Measurements from ENCODE around the gene DNAJC9.

The DNAJC9 gene

GRCh38 chr10:73218431-73219191, 28.4 kb downstream of the DNAJC9 start:
- Histone ChIP-seq H3K4me3 (ENCODE audit: low read depth, low read length) (no peak overlapping the region), H3K4me1 (ENCODE audit: control insufficient read depth, insufficient read depth, low read length) (no peaks in the 10 kb centered on the region), H3K36me3 (ENCODE audit: control insufficient read depth in 2 of 2, insufficient read depth in 1 of 2, low read length in 2 of 2) (peaks cover 7 to 18% of the 10 kb centered on the region in 2 experiments; a peak in 2 of 3 replicates), H3K9me3 (ENCODE audit: control insufficient read depth, insufficient read depth, low read depth, low read length) (no peaks in the 10 kb centered on the region), H3K27ac (ENCODE audit: extremely low read depth, low read depth, low read length) (no peak overlapping the region)
- TF ChIP-seq ZNF785 (tag by site-specific recombination; IDR thresholded peaks at IDR 0.05) (no peak), ZNF654 (tag by site-specific recombination; IDR thresholded peaks at IDR 0.05; ENCODE audit: low read depth) (peak; percentile 8; the same call in 1 of the 2 replicates), PRDM1 (tag by site-specific recombination; IDR thresholded peaks at IDR 0.05) (0 out of 2 replicates have a peak, but pooled peaks have one; percentile 31)
- CTCF ChIA-PET: interaction anchor here (0.7 to 1.8 kb wide), 10 partner anchors 9 to 853 kb away, joined by 3 to 8 read pairs (median 4); partner anchors contain the start of gene P4HA1
- POLR2A ChIA-PET: no interaction called here

DNA sequence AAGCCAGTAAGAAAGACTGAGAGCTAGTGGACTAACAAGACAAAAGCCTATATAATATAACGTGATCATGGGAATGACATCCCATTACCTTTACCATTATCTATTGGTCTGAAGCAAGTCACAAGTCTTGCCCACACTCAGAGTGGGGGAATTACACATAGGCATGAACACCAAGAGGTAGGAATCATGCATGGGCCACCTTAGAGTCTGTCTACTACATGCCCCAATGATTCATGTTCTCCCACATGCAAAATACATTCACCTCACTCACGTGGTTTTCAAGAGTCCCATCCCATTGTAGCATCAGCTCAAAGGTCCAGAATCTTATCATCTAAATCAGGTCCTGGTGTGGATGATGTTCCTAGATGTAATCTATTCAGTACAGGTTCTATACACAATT, 29.4 kb downstream of the DNAJC9 start:
- H3K36me3 ChIP-seq (ENCODE audit: control insufficient read depth in 2 of 2, insufficient read depth in 1 of 2, low read length in 2 of 2): peaks cover 7 to 18% of the 10 kb centered on the region in 2 experiments; a peak in 2 of 3 replicates
- TF ChIP-seq OSR2 (tag by site-specific recombination; IDR thresholded peaks at IDR 0.05) (no peak), ZNF521 (tag by site-specific recombination; IDR thresholded peaks at IDR 0.05) (no peak)
- H3K4me1 ChIP-seq (ENCODE audit: control insufficient read depth, insufficient read depth, low read length): no peaks in the 10 kb centered on the region
- ChIA-PET POLR2A (interaction anchor here (0.7 kb wide), 1 partner anchor 49 kb away, joined by 3 read pairs; no protein-coding TSS in a partner anchor), CTCF (interaction anchor here (0.7 to 1.8 kb wide), 3 partner anchors 11 to 49 kb away, joined by 3 to 8 read pairs (median 4); no protein-coding TSS in a partner anchor)
- H3K4me3 ChIP-seq (ENCODE audit: low read depth, low read length): no peak overlapping the region
- no peaks in the 10 kb centered on the region for H3K9me3 ChIP-seq (ENCODE audit: control insufficient read depth, insufficient read depth, low read depth, low read length)
- H3K27ac ChIP-seq (ENCODE audit: extremely low read depth, low read depth, low read length): no peak overlapping the region

DNA sequence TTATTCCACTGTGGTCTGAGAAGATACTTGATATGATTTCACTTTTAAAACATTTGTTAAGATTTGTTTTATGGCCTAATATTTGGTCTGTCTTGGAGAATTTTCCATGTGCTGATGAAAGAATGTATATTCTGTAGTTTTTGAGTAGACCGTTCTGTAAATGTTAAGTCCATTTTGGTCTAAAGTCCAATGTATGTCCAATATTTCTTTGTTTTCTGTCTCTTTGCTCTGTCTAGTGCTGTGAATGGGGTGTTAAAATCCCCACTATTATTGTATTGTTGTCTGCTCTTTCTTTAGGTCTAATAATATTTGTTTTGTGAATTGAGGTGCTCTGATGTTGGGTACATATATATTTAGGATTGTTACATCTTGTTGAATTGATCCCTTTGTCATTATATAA, 31.3 kb downstream of the DNAJC9 start:
- POLR2A ChIA-PET: no interaction called here
- H3K9me3 ChIP-seq (ENCODE audit: control insufficient read depth, insufficient read depth, low read depth, low read length): no peaks in the 10 kb centered on the region

More for the DNA sequence above, 31.3 kb downstream of the DNAJC9 start:
- TF ChIP-seq RBAK (tag by site-specific recombination; IDR thresholded peaks at IDR 0.05): no peak
- TF ChIP-seq ZNF433 (tag by site-specific recombination; IDR thresholded peaks at IDR 0.05; ENCODE audit: low read depth): no peak
- no peak for TF ChIP-seq ZNF561 (tag by site-specific recombination; IDR thresholded peaks at IDR 0.05; ENCODE audit: borderline replicate concordance)
- TF ChIP-seq ZNF843 (tag by site-specific recombination; IDR thresholded peaks at IDR 0.05): no peak
- TF ChIP-seq ZNF23 (tag by site-specific recombination; IDR thresholded peaks at IDR 0.05; ENCODE audit: borderline replicate concordance): no peak
- no peak for TF ChIP-seq ZNF16 (tag by site-specific recombination; IDR thresholded peaks at IDR 0.05; ENCODE audit: low read depth)
- TF ChIP-seq PBX3 (CRISPR knock-in tag; IDR thresholded peaks at IDR 0.05): no peak
- no peak for TF ChIP-seq ZNF510 (tag by site-specific recombination; IDR thresholded peaks at IDR 0.05; ENCODE audit: insufficient replicate concordance)
- TF ChIP-seq ZNF473 (tag by site-specific recombination; IDR thresholded peaks at IDR 0.05): no peak
- TF ChIP-seq TRIM28 (IDR thresholded peaks at IDR 0.05; ENCODE audit: borderline replicate concordance, low read length): no peak
- TF ChIP-seq, protein P1, sequence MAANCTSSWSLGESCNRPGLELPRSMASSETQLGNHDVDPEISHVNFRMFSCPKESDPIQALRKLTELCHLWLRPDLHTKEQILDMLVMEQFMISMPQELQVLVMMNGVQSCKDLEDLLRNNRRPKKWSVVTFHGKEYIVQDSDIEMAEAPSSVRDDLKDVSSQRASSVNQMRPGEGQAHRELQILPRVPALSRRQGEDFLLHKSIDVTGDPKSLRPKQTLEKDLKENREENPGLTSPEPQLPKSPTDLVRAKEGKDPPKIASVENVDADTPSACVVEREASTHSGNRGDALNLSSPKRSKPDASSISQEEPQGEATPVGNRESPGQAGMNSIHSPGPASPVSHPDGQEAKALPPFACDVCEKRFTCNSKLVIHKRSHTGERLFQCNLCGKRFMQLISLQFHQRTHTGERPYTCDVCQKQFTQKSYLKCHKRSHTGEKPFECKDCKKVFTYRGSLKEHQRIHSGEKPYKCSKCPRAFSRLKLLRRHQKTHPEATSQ (tag by site-specific recombination; IDR thresholded peaks at IDR 0.05): no peak
- no peak for TF ChIP-seq ZNF623 (tag by site-specific recombination; IDR thresholded peaks at IDR 0.05)
- TF ChIP-seq ZFP41 (tag by site-specific recombination; IDR thresholded peaks at IDR 0.05; ENCODE audit: borderline replicate concordance): no peak
- TF ChIP-seq ZNF626 (tag by site-specific recombination; IDR thresholded peaks at IDR 0.05): no peak
- Histone ChIP-seq H3K4me3 (ENCODE audit: low read depth, low read length) (no peak overlapping the region), H3K4me1 (ENCODE audit: control insufficient read depth, insufficient read depth, low read length) (no peaks in the 10 kb centered on the region), H3K27ac (ENCODE audit: extremely low read depth, low read depth, low read length) (no peak overlapping the region), H3K36me3 (ENCODE audit: control insufficient read depth in 2 of 2, insufficient read depth in 1 of 2, low read length in 2 of 2) (peaks cover 7 to 23% of the 10 kb centered on the region in 2 experiments; a peak in 2 of 3 replicates)
- CTCF ChIA-PET: no interaction called here
